Measurements from ENCODE around the gene CTNNBIP1. TPM values are rescaled to one million over a fixed set of nuclear protein-coding genes. Genes with fewer than 3 reads are reported as not detected.

CTNNBIP1 gene
- polyA plus RNA-seq, 1 of the 3 experiments (the other 2 are of a cell fraction), result 57.6 TPM

- TF ChIP-seq EP300 (IDR thresholded peaks at IDR 0.05; ENCODE audit: borderline replicate concordance in 1 of 2, low read depth in 1 of 2, low read length in 1 of 2), result peak in 1 of 2 experiments; percentile 7; a peak in 1 of 4 replicates
- no peak for TF ChIP-seq SMC3 (IDR thresholded peaks at IDR 0.05; ENCODE audit: low read depth, low read length)
- TF ChIP-seq FOSL2 (IDR thresholded peaks at IDR 0.05; ENCODE audit: borderline replicate concordance, low read depth), result peak; percentile 57; the same call in 1 of the 2 replicates
- TF ChIP-seq FOXJ3 (CRISPR knock-in tag; IDR thresholded peaks at IDR 0.05), result no peak
- TF ChIP-seq MEF2A (IDR thresholded peaks at IDR 0.05; ENCODE audit: borderline replicate concordance, low read depth), result no peak
- TF ChIP-seq TAF1 (IDR thresholded peaks at IDR 0.05; ENCODE audit: borderline replicate concordance, low read depth, low read length), result no peak
Observed at GRCh38 chr1:9881838-9882249, 28.2 kb downstream of the CTNNBIP1 start (continued).

DNA sequence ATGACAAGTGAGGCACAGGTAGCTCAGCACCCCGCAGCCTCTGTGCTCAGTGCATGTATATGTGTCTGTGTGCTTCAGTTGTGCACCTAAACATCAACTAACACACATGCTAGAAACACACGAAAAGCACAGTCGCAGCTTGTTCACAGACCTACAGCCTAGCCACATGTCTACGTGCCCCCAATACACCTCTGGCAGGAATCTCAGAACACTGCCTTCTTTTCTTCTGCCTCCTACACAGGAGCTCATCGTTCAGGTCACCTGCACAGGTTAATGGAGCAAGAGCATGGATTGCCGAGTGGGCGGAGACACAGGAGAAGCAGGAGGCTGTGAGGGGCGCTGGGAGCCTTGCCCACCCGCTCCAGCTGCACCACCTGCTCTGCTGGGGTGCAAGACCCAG lies 31.7 kb downstream of the CTNNBIP1 start:
- DNase-seq, result no peak
- no peak overlapping the region for H3K4me3 ChIP-seq (ENCODE audit: low read depth in 2 of 2, low read length in 1 of 2)
- H3F3A ChIP-seq (replicated peaks; ENCODE audit: insufficient read depth), result peaks cover 5% of the 10 kb centered on the region
- TF ChIP-seq, protein P1, sequence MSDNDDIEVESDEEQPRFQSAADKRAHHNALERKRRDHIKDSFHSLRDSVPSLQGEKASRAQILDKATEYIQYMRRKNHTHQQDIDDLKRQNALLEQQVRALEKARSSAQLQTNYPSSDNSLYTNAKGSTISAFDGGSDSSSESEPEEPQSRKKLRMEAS (IDR thresholded peaks at IDR 0.05; ENCODE audit: low read depth), result no peak
- no peak overlapping the region for H3K4me2 ChIP-seq
- H3K9ac ChIP-seq, result no peak overlapping the region
- peaks cover 2% of the 10 kb centered on the region; the same call in 1 of the 2 replicates for H3K79me2 ChIP-seq (ENCODE audit: insufficient read depth)
- ChIA-PET POLR2A (no interaction called here), CTCF (interaction anchor here (0.8 to 5.9 kb wide), 6 partner anchors 10 to 460 kb away, joined by 3 to 56 read pairs (median 3); partner anchors contain the start of genes LZIC and NMNAT1)
- H2AFZ ChIP-seq (ENCODE audit: low read depth), result no peak overlapping the region
- H3K27ac ChIP-seq (ENCODE audit: low read depth in 2 of 2, low read length in 1 of 2), result no peak overlapping the region
- 89% methylated on average over 9 of the region's 9 CpGs for whole genome bisulfite sequencing (ENCODE audit: low lambda C conversion rate)
- no peaks in the 10 kb centered on the region for H3K9me3 ChIP-seq
- no peaks in the 10 kb centered on the region for H3K36me3 ChIP-seq (replicated peaks in 1 of 2; ENCODE audit: control insufficient read depth in 1 of 2, insufficient read depth in 2 of 2, low read length in 1 of 2)
- peaks cover 4% of the 10 kb centered on the region in 2 experiments; a peak in 1 of 4 replicates for H3K4me1 ChIP-seq (ENCODE audit: control insufficient read depth in 1 of 2, insufficient read depth in 2 of 2, low read depth in 1 of 2, low read length in 1 of 2)
- no peaks in the 10 kb centered on the region for H3K27me3 ChIP-seq (ENCODE audit: insufficient read depth)
- peaks cover 3% of the 10 kb centered on the region; the same call in 1 of the 2 replicates for H4K20me1 ChIP-seq (ENCODE audit: insufficient read depth)
- H3K9me2 ChIP-seq, result no peaks in the 10 kb centered on the region

DNA sequence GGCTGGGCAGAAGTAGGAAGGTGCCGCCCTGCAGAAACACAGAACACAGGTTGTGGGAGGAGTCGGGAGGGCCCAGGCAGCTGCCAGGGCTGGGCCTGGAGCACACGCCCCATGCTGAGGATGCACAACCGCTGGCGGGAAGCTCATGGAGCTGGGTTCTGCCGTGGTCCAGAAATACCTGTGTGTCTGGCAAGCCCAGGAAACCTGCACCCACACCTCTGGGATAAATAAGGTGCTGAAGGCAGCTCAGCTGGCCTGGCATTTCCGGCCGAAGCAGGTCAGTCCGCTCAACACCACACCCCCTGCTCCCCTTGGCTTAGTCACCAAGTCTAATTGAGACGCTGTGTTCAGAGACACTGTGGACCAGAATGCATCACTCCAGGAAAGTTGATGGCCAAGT lies 32.1 kb downstream of the CTNNBIP1 start:
- Histone ChIP-seq H3K9ac (no peak overlapping the region), H3K27me3 (ENCODE audit: insufficient read depth) (no peaks in the 10 kb centered on the region), H3K4me2 (no peak overlapping the region), H3K27ac (ENCODE audit: low read depth in 2 of 2, low read length in 1 of 2) (no peak overlapping the region), H4K20me1 (ENCODE audit: insufficient read depth) (peaks cover 3% of the 10 kb centered on the region; the same call in 1 of the 2 replicates), H3K36me3 (replicated peaks in 1 of 2; ENCODE audit: control insufficient read depth in 1 of 2, insufficient read depth in 2 of 2, low read length in 1 of 2) (no peaks in the 10 kb centered on the region), H3K79me2 (ENCODE audit: insufficient read depth) (peaks cover 2% of the 10 kb centered on the region; the same call in 1 of the 2 replicates), H3K4me3 (ENCODE audit: low read depth in 2 of 2, low read length in 1 of 2) (no peak overlapping the region), H3K9me2 (no peaks in the 10 kb centered on the region), H3K4me1 (ENCODE audit: control insufficient read depth in 1 of 2, insufficient read depth in 2 of 2, low read depth in 1 of 2, low read length in 1 of 2) (peaks cover 4 to 7% of the 10 kb centered on the region in 2 experiments; a peak in 1 of 4 replicates), H3F3A (replicated peaks; ENCODE audit: insufficient read depth) (peaks cover 5% of the 10 kb centered on the region), H3K9me3 (no peaks in the 10 kb centered on the region), H2AFZ (ENCODE audit: low read depth) (no peak overlapping the region)
- DNase-seq, result no peak
- 91% methylated on average over 7 of the region's 10 CpGs for WGBS (ENCODE audit: low lambda C conversion rate)
- ChIA-PET CTCF (interaction anchor here (0.8 to 5.9 kb wide), 6 partner anchors 12 to 460 kb away, joined by 3 to 56 read pairs (median 3); partner anchors contain the start of genes LZIC and NMNAT1), POLR2A (no interaction called here)
- TF ChIP-seq RFX5 (IDR thresholded peaks at IDR 0.05; ENCODE audit: low read length) (no peak), MEF2A (IDR thresholded peaks at IDR 0.05; ENCODE audit: borderline replicate concordance, low read depth) (no peak), FOSL2 (IDR thresholded peaks at IDR 0.05; ENCODE audit: borderline replicate concordance, low read depth) (no peak), JUND (IDR thresholded peaks at IDR 0.05) (no peak)

GRCh38 chr1:9875636-9876000 lies 34.5 kb downstream of the CTNNBIP1 start:
- no peaks in the 10 kb centered on the region for H4K20me1 ChIP-seq (ENCODE audit: insufficient read depth)
- H3K4me3 ChIP-seq (ENCODE audit: low read depth in 2 of 2, low read length in 1 of 2), result no peak overlapping the region
- H3F3A ChIP-seq (replicated peaks; ENCODE audit: insufficient read depth), result peaks cover 5% of the 10 kb centered on the region
- 78% methylated on average over 6 of the region's 6 CpGs for WGBS (ENCODE audit: low lambda C conversion rate)
- peaks cover 4% of the 10 kb centered on the region in 2 experiments; a peak in 1 of 4 replicates for H3K4me1 ChIP-seq (ENCODE audit: control insufficient read depth in 1 of 2, insufficient read depth in 2 of 2, low read depth in 1 of 2, low read length in 1 of 2)
- H3K79me2 ChIP-seq (ENCODE audit: insufficient read depth), result no peaks in the 10 kb centered on the region; the same call in 1 of the 2 replicates
- POLR2A ChIA-PET, result no interaction called here
- CTCF ChIA-PET, result interaction anchor here (0.7 to 11.2 kb wide), 14 partner anchors 10 to 282 kb away, joined by 3 to 175 read pairs (median 4); partner anchors contain the start of genes LZIC and NMNAT1
- peaks cover 0 to 4% of the 10 kb centered on the region in 2 experiments for H3K36me3 ChIP-seq (replicated peaks in 1 of 2; ENCODE audit: control insufficient read depth in 1 of 2, insufficient read depth in 2 of 2, low read length in 1 of 2)
- H3K27ac ChIP-seq (ENCODE audit: low read depth in 2 of 2, low read length in 1 of 2), result no peak overlapping the region
- no peak overlapping the region for H2AFZ ChIP-seq (ENCODE audit: low read depth)
- H3K9me2 ChIP-seq, result no peaks in the 10 kb centered on the region
- H3K27me3 ChIP-seq (ENCODE audit: insufficient read depth), result no peaks in the 10 kb centered on the region
- H3K4me2 ChIP-seq, result no peak overlapping the region
- no peaks in the 10 kb centered on the region for H3K9me3 ChIP-seq
- no peak overlapping the region for H3K9ac ChIP-seq
- DNase-seq, result no peak
- TF ChIP-seq PBX3 (IDR thresholded peaks at IDR 0.05) (no peak), NFIC (IDR thresholded peaks at IDR 0.05; ENCODE audit: borderline replicate concordance) (no peak), JUND (IDR thresholded peaks at IDR 0.05) (no peak), TEAD4 (IDR thresholded peaks at IDR 0.05; ENCODE audit: borderline replicate concordance, insufficient read depth) (no peak), YY1 (IDR thresholded peaks at IDR 0.05; ENCODE audit: low read depth) (no peak)
- TF ChIP-seq, protein P1 (IDR thresholded peaks at IDR 0.05; ENCODE audit: low read depth), result no peak
- TF ChIP-seq, protein P2, sequence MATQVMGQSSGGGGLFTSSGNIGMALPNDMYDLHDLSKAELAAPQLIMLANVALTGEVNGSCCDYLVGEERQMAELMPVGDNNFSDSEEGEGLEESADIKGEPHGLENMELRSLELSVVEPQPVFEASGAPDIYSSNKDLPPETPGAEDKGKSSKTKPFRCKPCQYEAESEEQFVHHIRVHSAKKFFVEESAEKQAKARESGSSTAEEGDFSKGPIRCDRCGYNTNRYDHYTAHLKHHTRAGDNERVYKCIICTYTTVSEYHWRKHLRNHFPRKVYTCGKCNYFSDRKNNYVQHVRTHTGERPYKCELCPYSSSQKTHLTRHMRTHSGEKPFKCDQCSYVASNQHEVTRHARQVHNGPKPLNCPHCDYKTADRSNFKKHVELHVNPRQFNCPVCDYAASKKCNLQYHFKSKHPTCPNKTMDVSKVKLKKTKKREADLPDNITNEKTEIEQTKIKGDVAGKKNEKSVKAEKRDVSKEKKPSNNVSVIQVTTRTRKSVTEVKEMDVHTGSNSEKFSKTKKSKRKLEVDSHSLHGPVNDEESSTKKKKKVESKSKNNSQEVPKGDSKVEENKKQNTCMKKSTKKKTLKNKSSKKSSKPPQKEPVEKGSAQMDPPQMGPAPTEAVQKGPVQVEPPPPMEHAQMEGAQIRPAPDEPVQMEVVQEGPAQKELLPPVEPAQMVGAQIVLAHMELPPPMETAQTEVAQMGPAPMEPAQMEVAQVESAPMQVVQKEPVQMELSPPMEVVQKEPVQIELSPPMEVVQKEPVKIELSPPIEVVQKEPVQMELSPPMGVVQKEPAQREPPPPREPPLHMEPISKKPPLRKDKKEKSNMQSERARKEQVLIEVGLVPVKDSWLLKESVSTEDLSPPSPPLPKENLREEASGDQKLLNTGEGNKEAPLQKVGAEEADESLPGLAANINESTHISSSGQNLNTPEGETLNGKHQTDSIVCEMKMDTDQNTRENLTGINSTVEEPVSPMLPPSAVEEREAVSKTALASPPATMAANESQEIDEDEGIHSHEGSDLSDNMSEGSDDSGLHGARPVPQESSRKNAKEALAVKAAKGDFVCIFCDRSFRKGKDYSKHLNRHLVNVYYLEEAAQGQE (IDR thresholded peaks at IDR 0.05; ENCODE audit: low read depth, low read length), result no peak

Measured in SK-N-SH (cell line).